GM18519 (cell line): ENCODE data around the gene ANKRD50.

Experiments
- ATAC-seq: cut with Tn5 transposase; IDR thresholded peaks from one replicate; pipeline ENCODE4 v1.9.1; 2021; ENCODE audit warnings: mild to moderate bottlenecking, moderate library complexity; ENCODE audit not compliant: unreplicated experiment, low FRiP score

ANKRD50 gene

DNA sequence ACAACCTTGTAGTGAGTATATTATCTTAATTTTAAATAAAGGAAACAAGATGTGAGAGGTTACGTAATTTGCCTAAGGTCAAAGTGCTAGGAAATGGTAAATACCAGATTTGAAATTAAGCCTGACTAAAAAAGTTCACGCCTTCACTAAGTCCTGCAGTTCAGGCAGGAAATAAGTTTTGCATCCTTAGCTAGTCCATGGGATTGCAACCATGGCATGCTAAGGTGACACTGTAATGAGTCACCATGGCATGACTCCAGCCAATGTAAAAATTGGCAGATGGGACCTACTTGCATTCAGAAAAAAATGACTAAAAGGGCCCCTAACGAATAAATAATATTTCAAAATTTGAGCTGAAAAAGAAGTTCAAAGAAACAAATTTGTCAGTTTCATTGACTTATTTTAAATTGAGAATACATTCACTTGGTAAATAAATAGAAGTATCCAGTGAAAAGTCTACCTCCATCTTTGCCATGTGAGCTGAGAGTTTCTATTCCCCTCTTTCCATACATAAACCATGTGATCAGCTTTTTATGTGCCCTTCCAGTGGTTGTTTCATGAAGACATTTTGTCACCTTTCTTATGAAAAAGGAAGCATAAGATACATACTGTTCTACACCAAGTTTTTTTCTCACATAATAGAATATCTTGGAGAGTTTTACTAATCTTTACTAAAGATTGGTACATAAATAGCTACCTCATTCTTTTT is 72.4 kb downstream of the ANKRD50 start:
- no peak for ATAC-seq

DNA sequence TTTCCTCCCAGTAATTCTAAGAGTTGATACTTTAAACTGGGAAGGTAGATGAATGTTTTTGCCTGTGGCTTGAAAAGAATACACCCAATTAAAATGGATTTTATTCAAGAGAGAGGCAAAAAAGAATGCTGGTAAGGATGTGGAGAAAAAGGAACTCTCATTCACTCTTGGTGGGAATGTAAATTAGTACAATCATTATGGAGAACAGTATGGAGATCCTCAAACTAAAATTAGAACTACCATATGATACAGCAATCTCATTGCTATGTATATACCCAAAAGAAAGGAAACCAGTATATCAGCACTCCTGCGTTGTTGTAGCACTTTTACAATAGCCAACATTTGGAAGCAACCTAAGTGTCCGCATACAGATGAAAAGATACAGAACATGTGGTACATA is 75.2 kb downstream of the ANKRD50 start:
- no peak for ATAC-seq

DNA sequence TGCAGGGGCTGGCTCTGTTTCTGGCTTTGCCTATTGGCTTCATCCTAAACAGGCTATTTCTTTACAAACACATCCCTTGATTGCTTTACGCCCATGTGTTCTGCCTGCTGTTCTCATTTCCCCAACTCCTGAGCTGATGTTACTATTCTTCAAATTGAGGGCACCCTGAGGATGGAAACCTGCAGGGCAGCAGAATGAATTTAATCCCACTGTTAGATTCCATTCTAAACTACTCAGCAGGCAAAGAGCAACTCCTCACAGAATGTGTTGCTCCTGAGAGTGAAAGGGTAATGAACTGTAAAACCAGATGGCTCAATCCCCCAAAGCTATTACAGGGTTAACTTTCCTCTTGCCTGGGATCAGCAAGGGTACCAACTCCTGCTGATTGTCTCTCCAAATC is 75.7 kb downstream of the ANKRD50 start:
- ATAC-seq, result no peak

DNA sequence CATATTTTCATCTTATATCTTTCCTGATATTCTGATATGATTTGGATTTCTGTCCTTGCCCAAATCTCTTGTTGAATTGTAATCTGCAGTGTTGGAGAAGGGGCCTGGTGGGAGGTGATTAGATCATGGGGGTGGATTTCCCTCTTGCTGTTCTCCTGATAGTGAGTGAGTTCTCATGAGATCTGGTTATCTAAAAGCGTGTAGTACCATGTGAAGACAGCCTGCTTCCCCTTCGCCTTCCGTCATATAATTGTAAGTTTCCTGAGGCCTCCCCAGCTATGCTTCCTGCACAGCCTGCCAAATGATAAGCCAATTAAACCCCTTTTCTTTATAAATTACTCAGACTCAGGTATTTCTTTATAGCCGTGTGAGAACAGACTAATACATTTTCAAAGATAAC is 77.2 kb downstream of the ANKRD50 start:
- no peak for ATAC-seq

DNA sequence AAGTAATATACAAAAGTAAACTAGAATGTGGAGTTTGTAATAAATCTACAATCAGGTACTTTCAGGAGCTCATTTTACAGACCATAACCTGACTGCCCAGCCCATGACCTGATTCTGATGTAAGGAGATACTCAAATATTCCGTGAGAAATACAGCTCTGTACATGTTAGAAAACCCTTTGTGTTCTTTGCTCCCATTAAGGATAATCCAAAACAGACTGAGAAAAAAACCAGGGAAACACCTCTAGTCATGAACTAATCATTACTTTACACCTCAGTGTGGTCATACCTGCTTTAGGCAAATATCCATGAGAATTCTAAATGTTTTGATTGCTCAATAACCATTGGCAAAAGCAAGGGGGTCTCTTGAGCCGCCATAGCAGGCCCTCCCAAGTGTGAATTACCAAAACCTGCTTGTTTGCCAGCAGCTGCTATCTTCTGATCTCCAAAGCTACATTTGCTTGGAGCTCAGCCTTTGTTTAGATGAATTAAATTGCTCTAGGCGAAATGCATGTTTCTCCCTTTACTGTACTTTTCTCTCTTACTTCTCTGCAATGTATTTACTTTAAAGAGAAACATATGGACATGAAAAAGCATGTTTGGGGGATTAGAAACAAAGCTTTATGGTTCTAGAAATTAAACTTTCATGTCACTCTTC is 79.1 kb downstream of the ANKRD50 start:
- ATAC-seq, result no peak

DNA sequence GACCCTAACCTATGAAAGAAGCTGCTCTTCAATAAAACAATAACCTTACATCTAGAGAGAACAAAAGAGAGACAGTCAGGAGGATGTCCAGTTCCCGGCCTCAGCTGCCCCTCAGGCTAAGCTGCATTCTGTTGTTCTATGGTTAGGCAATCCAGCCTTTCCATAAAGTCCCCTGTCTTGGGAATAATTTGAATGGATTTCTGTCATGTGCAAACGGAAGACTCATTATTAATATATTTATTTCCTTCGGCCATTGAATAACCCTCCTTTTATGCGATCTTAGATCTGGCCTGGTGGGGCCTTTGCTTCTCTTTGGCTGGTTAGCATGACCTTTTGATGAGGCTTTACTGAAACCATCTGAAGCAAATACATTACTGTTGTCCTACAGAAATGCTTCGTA is 80.1 kb downstream of the ANKRD50 start:
- ATAC-seq, result no peak

DNA sequence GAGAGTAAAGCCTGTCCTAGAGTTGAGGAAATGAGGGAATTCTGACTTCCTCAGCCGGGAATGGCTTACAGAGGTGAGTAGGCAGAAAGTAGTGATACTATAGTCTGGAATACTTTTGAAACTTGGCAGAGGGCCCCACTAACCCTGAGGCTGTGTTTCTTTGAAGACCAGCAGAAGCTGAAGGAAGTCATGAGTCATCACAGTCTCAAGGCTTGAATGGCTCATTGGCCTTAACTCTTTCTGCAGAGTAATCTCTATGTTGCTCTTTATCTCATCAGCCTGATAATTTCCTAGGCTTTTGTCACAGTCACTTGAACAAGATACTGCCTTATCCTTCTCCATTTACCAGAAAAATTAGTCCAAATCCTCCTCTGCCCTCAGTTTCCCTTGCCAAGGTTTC is 80.8 kb downstream of the ANKRD50 start:
- ATAC-seq, result peak; percentile 99

DNA sequence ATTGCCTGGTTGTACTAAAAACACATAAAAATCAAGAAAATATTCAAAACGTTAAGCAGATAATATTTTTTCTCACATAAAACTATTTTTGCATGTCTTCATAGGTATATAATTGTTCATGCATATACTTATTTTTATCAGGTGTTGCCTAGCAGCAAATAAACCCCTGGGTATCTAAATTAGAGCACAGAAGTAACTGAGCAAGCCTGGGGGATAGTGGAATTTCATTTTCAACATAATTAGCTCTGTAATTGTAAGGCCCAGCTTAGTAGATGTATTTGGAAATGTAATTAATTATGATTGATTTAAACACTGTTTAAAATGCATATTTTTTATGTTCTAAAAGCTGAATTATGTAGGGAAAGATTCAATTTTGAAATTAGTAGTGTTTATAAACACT is 82.9 kb downstream of the ANKRD50 start:
- ATAC-seq, result no peak
